Stimulated activated CD4-positive, alpha-beta T cell treated with anti-CD3 and anti-CD28 coated beads, Interleukin-4, amount 100 ng/mL, for 48 hours (primary cell): ENCODE results near the gene MYLK.

Experiments used
- DNase-seq, 2 donors: peaks; one replicate each; pipeline ENCODE4 v3.0.0-alpha.2; 2020; ENCODE audit warnings: low read depth in 2 of 2

The MYLK gene

DNA sequence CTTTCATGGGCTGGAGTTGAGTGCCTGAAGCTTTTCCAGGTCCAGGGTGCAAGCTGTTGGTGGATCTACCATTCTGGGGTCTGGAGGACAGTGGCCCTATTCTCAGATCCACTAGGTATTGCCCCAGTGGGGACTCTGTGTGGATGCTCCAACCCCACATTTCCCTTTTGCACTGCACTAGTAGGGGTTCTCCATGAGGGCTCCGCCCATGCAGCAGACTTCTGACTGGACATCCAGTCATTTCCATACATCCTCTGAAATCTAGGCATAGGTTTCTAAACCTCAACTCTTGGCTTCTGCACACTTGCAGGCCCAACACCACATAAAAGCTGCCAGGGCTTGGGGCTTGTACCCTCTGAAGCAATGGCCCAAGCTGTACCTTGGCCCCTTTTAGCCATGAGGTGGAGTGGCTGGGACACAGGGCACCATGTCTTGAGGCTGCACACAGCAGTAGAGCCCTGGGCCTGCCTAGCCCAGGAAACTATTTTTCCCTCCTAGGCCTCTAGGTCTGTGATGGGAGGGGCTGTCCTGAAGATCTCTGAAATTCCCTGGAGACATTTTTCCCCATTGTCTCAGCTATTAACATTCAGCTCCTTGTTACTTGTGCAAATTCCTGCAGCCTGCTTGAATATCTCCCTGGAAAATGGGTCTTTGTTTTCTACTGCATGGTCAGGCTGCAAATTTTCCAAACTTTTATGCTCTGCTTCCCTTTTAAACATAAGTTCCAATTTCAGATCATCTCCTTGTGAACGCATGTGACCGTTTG lies 293.3 kb downstream of the MYLK start:
- DNase-seq, result no peak

DNA sequence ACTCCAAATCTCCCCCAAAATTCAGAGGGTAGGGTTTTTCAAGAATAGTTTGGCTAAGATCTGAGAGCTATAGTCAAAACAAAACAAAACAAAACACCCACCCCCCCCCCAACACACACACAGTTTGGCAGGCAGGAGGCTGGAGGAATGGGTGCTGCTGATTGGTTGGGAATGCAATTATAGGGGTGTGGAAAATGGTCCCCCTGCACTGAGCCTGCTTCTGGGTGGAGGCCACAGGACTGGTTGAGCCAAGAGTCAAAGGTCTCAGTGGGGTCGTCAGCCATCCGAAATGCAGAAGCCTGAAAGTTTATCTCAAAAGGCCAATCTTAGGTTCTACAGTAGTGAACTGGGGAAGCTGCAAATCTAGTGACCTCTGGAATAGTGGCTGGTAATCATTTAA lies 296.7 kb downstream of the MYLK start:
- DNase-seq, result no peak

DNA sequence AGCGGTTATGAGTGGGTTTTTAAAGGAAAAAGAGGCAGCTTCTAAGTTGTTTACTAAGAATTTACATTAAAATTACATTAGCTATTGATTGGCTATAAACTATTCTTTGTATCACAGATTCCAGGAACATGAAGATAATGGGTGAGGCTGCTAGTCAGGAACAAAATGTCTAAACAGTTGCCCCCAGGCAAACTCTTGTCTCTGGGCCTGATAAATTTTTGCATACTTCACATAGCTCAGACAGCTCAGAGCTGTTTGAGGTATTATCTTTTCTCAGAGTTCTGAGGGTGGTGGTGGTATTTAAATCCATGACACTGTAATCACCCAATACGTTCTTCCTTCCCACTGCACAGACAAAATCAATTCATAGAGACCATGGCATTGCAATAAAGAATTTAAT lies 297.2 kb downstream of the MYLK start:
- no peak for DNase-seq

DNA sequence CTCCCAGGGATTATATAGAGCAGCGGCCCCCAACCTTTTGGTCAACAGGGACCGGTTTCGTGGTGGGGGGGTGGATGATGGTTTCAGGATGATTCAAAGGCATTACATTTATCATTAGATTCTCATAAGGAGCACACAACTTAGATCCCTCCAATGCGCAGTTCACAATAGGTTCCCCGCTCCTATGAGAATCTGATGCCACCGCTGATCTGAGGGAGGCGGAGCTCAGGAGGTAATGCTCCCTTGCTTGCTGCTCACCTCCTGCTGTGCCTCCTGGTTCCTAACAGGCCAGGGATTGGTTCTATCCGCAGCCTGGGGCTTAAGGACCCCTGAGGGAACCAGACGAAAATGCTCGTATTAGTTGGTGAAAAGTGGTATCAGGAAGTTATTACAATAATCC lies 298.0 kb downstream of the MYLK start:
- DNase-seq, result peak; percentile 25

DNA sequence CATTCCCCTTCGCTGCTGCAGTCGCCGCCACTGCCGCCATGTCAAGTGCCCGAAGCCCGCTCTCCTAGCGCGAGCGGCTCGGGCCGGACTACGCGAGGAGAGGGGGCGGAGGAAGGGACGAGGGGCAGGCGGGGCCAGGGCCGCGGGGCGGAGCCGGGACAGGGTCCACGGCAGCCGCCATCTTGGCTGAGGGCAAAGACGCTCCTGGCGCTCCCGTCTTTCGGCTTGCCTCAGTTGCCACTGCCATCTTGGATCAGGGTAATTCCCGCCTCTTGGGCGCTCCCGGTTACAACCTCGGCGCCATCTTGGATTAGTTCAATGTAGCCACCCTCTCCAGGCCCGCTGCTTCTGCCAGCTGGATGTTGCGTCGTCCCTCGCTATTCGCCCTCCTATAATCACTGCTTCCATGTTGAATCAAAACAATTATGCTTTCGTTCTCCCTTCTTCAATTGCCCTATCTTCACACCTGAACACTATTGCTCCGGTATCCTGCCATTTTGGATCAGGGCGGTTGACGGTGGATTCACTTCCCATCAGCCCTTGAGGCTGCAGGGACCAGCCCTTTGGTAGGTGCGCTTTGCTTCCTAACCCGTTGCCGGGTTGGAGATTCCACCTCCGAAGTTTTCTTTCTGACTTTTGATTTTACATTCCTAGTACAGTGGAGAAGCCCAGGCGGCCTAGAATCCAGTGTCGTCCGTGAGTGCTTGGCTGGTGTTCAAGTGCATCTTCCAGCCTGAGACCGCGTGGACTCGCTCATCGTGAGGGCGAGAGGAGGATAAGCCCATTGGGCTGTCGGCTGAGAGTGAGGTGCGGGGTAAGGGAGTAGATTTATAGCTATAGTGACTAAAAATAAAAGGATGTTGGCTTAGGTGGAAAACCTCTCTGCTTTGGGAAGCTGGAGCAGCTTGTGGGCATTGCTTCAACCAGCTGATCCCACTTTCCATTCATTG lies 298.9 kb downstream of the MYLK start, which contains the start of gene HACD2:
Gene HACD2 (minus strand): TSS at position 66 of the 950 bp plus-strand sequence. CDS start 26 bp downstream, at position 40.
- DNase-seq, result peak; percentile 93

DNA sequence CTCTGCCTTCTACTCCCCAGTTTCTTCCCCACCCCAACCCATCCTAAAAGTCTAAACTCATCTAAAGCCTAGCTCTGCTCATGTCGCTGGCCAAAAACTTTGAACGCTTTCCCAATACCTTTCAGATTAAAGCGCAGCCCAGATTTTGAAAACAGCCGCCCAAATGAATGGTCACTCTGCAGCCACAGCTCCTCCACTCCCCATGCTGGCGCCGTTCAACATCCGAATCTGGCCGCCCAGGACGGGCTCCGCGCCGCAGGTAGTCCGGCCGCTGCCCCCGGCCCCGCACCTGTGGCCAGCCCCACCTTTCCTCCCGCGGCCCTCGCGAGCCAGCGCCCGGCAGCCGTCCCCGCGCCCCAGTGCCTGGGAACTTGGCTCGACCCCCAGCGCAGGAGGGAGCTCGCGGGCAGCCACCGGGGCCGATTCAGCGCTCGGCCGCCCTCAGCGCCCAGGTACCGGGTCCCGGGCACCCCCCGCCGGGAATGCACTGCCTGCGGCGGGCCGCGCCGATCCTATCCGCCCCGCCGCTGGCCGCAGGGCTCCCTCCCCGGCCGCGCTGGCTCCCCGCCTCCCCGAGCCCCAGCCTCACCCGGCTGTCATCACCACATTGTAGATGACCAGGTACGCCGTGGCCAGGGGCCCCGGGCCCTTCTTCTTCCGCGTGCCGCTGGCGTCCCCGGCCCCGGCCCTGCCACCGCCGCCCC lies 299.7 kb downstream of the MYLK start:
- no peak for DNase-seq

DNA sequence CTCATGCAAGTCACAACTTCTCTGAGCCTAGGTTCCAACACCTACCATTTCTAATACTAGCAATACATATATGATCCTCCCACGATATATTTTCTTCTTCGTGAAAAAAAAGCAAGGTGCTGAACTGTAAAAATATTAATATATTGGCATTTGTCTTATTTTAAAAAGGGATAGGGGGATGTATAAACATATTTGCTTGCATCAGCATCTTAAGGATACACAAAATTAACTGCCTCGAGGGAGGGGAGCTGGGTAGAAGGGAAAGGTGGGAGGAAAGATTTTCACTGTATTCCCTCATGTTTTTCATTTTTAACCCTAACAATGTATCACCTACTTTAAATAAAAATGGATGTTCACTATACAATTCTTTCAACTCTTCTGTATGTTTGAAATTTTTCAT lies 300.6 kb downstream of the MYLK start:
- no peak for DNase-seq

DNA sequence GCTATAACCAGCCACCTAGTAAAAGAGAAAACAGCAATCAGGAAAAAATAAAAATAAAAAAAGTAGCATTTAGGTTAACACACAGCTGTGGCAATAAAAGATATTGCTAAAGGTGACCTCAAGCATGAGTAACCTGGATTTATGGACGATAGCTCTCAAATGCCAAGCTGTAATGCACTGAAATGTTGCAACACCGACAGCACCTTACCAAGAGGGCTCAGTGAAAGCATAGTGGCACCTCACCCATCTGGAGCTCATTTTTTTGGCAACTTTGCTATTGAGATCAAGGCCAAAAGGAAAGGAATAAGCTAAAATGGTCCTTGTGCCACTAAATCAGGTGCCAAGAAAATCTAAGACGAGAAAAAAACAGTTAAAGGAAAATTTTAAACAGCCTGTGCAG lies 301.8 kb downstream of the MYLK start:
- DNase-seq, result no peak

DNA sequence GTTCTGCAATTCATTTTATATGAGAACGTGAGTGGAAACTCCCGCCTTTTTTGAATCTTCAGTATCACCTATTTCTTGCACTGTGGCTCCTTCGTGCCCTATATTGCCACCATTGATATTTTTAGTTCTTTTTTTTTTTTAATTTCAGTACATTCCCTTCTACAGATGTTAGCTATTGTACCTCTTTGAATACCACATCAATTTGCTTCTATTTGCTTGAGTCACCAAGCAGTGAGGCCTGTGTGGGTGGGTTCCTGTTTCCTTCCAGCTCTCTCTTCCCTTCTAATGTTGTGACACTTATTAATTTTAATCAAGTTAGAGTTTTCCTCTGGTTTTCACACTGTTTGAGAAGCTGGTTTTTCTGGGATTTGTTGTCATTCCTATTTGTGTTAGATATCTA lies 308.0 kb downstream of the MYLK start:
- no peak for DNase-seq

DNA sequence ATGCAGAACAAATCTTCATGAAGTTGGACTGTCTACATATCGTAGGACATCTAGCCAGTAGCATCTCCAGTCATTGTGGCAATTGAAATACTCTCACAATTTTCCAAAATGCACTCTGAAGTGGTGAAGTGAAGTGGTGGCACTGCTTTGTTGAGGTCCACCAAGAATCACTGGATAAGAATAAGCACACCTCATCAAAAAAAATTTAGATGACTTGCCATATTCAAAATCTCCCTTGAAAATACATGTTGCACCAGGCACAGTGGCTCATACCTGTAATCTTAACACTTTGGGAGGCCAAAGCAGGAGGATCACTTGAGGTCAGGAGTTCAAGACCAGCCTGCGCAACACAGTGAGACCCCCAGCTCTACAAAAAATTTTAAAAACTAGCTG lies 312.2 kb downstream of the MYLK start:
- DNase-seq, result no peak

DNA sequence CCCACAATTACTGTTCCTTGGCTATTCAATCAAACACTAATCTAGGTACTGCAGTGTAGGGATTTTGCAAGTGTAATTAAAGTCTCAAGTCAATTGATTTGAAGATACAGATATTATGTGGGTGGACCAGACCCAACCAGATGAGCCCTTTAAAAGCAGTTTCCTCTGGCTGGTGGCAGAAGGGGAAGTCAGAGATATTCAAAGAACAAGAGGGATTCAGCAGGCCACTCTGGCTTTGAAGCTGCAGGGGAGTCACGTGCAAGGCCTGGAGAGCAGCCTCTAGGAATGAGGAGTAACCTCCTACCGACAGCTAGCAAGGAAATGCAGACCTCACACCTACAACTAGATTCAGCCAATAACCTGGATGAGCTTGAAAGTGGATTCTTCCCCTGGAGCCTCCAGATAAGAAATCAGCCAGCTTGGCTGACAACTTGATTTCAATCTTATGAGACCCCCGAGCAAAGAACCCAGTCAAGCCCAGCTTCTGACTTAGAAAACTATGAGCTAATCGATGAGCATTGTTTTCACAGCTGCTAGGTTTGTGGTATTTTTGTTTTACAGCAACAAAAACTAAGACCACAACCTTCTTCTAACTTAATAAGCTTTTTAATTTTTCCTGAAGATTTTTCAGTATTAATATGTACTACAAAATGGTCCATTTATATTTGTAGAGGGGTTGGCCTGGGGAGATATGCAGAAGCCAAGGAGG lies 312.7 kb downstream of the MYLK start:
- no peak for DNase-seq

DNA sequence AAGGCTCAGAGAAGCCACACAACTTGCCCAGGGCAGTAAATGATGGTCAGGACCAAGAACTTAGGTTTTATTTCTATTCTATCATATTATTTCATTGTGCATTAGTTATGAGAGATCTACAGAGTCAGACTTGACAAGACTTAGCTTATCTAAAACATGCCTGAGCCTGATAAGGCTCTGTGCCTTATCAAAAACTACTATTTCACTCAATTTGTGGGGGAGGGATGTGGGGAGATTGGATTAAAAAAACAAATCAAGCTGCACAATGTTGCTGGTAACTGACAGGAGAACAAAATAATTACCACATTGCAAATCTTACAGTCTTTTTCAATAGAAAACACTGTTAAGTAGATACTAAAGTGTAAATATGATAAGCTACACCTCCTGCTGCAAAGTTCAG lies 315.3 kb downstream of the MYLK start:
- no peak for DNase-seq

DNA sequence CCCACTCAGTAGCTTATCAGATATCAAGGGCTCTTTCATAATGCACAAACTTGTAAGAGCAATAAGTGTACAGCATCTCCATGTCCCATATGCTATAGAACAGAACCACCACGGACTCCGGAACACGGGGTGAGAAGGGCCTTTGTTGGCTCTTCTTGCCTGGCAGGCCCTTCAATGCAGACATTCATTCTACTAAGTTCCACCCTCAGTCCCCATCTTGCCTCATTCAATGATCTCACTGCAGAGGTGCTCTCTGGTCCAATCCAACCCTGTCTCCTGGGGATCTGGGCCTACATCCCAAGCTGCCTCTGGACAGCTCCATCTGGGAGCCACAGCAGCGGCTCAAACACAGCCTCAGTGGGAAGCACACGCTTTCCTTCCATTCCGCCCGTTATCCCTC lies 316.1 kb downstream of the MYLK start:
- no peak for DNase-seq

DNA sequence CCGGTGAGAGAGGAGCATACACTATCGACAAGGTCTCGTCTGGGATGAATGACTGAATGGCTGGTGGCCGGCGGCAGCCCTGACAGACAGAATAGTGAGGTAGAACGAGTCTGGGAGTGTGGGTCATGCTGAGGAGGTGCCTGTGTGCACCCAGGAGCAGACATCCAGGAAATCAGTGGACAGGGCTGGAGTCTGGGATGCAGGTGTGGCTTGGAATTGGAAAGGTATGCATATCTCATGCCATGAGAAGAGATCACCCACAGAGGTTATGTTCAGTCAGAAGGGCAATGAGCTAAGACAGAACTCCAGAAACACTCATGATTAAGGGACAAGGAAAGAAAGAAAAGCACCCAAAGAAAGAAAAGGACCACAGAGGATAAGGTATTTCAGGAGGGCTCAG lies 320.1 kb downstream of the MYLK start:
- DNase-seq, result no peak

DNA sequence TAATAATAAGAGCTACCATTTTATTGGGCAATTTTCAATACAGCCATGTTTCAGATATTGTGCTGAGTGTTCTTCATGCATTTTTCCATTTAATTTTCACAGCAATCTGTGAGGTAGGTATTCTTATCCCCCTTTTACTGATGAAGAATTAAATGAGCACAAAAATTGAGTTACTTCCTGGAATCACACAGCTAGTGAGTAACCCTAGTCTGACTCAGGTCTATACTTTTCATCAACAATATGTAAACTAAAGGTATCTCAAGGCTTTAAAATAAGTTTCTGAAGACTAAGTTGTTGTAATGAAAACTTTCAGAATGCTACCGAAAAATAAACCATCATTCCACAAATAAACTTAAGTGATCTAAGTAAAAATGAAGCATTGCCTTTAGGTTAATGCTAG lies 321.6 kb downstream of the MYLK start:
- no peak for DNase-seq

DNA sequence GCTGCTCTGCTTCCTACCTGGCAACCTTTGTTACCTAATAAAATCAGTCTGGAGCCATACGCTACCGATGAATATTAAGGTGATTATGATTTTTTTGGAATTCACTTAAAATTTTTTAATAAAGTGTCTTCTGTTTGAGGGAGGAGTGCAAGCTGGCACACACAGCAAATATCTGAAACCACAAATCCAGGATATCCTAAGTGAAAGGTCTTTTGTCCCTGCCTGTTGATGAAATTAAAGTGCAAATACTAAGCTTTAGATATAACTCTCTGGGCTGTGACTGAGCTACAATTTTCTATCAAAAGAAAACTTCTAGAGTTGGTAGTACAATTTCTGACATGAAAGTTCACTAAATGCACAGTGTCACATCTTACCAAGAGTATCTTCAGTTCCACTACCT lies 322.9 kb downstream of the MYLK start:
- DNase-seq, result no peak
